Nephron (organoid): ENCODE measurements around the gene CREB3L1.

Source experiments
- H3K27ac Mint-ChIP-seq, 3 experiments: 2 replicates each; pipeline ENCODE4 v1.8.0; 2020; ENCODE audit warnings: mixed read lengths in 3 of 3, mild to moderate bottlenecking in 2 of 3, moderate library complexity in 1 of 3
- H3K27me3 Mint-ChIP-seq: 2 replicates; pipeline ENCODE4 v1.8.0; 2021; ENCODE audit warnings: low read depth, mild to moderate bottlenecking, moderate library complexity, mixed read lengths
- H3K36me3 Mint-ChIP-seq: 2 replicates; pipeline ENCODE4 v1.8.0; 2020; ENCODE audit warnings: low read depth, mixed read lengths
- H3K4me1 Mint-ChIP-seq: 2 replicates; pipeline ENCODE4 v1.8.0; 2020; ENCODE audit warnings: mixed read lengths
- H3K4me3 Mint-ChIP-seq, 3 experiments: 2 replicates each; pipeline ENCODE4 v1.8.0; 2020; ENCODE audit warnings: mild to moderate bottlenecking in 3 of 3, mixed read lengths in 3 of 3, moderate library complexity in 2 of 3
- H3K9me3 Mint-ChIP-seq: 2 replicates; pipeline ENCODE4 v1.8.0; 2020; ENCODE audit warnings: mixed read lengths
- CTCF ChIP-seq, 3 experiments: fragments of 200-600 bp; sonication (generic); IDR thresholded peaks; one replicate each; pipeline ENCODE4 v1.5.0; 2021; ENCODE audit warnings: antibody characterized with exemption in 3 of 3; ENCODE audit not compliant: unreplicated experiment in 3 of 3

The CREB3L1 gene

GRCh38 chr11:46237248-46238077 lies 40.0 kb upstream of the CREB3L1 start:
- Mint-ChIP-seq H3K4me3 (peak overlapping the region; percentile 82 to 87 (median 82)), H3K9me3 (peaks cover 3% of the 10 kb centered on the region), H3K27ac (peak overlapping the region in 2 of 3 experiments; percentile 35 to 53), H3K27me3 (peaks cover 32% of the 10 kb centered on the region), H3K36me3 (no peaks in the 10 kb centered on the region), H3K4me1 (peaks cover 38% of the 10 kb centered on the region)
- no peak for TF ChIP-seq CTCF (IDR thresholded peaks at IDR 0.05; ENCODE audit: unreplicated experiment in 3 of 3)

GRCh38 chr11:46238078-46238966 lies 39.1 kb upstream of the CREB3L1 start:
- Mint-ChIP-seq H3K4me1 (peaks cover 47% of the 10 kb centered on the region), H3K27ac (peak overlapping the region in 1 of 3 experiments; percentile 83), H3K27me3 (peaks cover 26% of the 10 kb centered on the region), H3K4me3 (peak overlapping the region; percentile 62 to 85 (median 76)), H3K36me3 (no peaks in the 10 kb centered on the region), H3K9me3 (peaks cover 3% of the 10 kb centered on the region)
- TF ChIP-seq CTCF (IDR thresholded peaks at IDR 0.05; ENCODE audit: unreplicated experiment in 3 of 3), result no peak

- no peaks in the 10 kb centered on the region for H3K36me3 Mint-ChIP-seq
- peak; percentile 99 to 100 (median 99) for TF ChIP-seq CTCF (IDR thresholded peaks at IDR 0.05; ENCODE audit: unreplicated experiment in 3 of 3)
- peak overlapping the region; percentile 69 to 85 (median 76) for H3K4me3 Mint-ChIP-seq
- H3K9me3 Mint-ChIP-seq, result peaks cover 3% of the 10 kb centered on the region
- H3K27me3 Mint-ChIP-seq, result peaks cover 24% of the 10 kb centered on the region
- H3K4me1 Mint-ChIP-seq, result peaks cover 48% of the 10 kb centered on the region
- peak overlapping the region; percentile 41 to 86 (median 45) for H3K27ac Mint-ChIP-seq
Measured at GRCh38 chr11:46238967-46239800, 38.3 kb upstream of the CREB3L1 start.

- Mint-ChIP-seq H3K9me3 (peaks cover 3% of the 10 kb centered on the region), H3K4me1 (peaks cover 43% of the 10 kb centered on the region), H3K36me3 (no peaks in the 10 kb centered on the region), H3K27me3 (peaks cover 19% of the 10 kb centered on the region), H3K4me3 (peak overlapping the region in 2 of 3 experiments; percentile 69 to 85), H3K27ac (peak overlapping the region in 2 of 3 experiments; percentile 41 to 45)
- TF ChIP-seq CTCF (IDR thresholded peaks at IDR 0.05; ENCODE audit: unreplicated experiment in 3 of 3), result no peak
Measured at GRCh38 chr11:46239801-46240061, 37.7 kb upstream of the CREB3L1 start.

GRCh38 chr11:46240371-46240770 lies 37.1 kb upstream of the CREB3L1 start:
- Mint-ChIP-seq H3K4me3 (no peak overlapping the region), H3K9me3 (peaks cover 1% of the 10 kb centered on the region), H3K4me1 (peaks cover 40% of the 10 kb centered on the region), H3K27me3 (peaks cover 19% of the 10 kb centered on the region), H3K36me3 (no peaks in the 10 kb centered on the region), H3K27ac (peak overlapping the region in 1 of 3 experiments; percentile 45)
- TF ChIP-seq CTCF (IDR thresholded peaks at IDR 0.05; ENCODE audit: unreplicated experiment in 3 of 3), result no peak
